ENCODE data around the gene RAD21L1.

The RAD21L1 gene

GRCh38 chr20:1225783-1226654 is at the start of gene RAD21L1:
Gene RAD21L1, plus strand, starts transcription at chr20:1226044. Its CDS starts 2,410 bp downstream, at chr20:1228454.
- peak; percentile 95 for DNase-seq (ENCODE audit: low spot score)

- DNase-seq (ENCODE audit: low spot score): no peak
Observed at GRCh38 chr20:1177680-1178079, 48.2 kb upstream of the RAD21L1 start.

DNA sequence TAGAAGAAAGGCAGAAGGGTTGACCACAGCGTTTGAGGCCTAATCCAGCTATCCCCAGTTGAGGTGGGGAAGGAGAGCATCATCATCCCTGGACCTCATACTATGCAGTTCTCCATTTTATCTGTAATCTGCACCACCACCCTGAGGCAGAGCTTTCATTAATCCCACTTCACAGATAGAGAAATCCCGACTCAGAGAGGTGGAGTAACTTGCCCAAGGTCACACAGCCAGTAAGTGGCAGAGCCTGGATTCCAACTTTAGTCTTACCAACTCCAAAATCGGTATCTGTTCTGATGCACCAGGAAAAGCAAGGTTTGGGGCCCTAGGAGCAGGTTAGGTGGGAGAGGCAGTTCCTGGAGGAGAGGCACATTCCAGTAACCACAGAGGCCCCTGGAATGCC is 47.7 kb upstream of the RAD21L1 start:
- no peak for DNase-seq (ENCODE audit: low spot score)

DNA sequence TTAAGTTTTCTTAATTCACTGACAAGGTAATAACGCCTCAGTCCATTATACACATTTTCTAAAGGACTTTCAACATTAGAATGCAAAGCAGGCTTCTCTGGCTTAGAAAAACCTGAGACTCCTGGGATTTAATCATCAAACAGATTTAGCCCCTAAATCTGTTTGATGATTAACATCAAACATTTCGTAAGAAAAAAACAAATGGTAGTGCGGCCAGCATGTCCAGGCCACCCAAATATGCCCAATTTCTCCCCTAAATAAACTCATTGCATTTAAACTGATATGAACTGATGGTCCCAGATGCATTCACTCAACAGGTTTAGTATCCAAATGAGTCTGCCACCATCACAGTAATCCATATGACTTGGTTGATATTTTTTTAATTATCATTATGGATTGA is 47.2 kb upstream of the RAD21L1 start:
- no peak for DNase-seq (ENCODE audit: low spot score)

- no peak for DNase-seq (ENCODE audit: low spot score)
Observed at GRCh38 chr20:1180949-1181348, 44.9 kb upstream of the RAD21L1 start.

GRCh38 chr20:1182106-1182505 is 43.7 kb upstream of the RAD21L1 start:
- no peak for DNase-seq (ENCODE audit: low spot score)

GRCh38 chr20:1183153-1183552 is 42.7 kb upstream of the RAD21L1 start:
- no peak for DNase-seq (ENCODE audit: low spot score)

DNA sequence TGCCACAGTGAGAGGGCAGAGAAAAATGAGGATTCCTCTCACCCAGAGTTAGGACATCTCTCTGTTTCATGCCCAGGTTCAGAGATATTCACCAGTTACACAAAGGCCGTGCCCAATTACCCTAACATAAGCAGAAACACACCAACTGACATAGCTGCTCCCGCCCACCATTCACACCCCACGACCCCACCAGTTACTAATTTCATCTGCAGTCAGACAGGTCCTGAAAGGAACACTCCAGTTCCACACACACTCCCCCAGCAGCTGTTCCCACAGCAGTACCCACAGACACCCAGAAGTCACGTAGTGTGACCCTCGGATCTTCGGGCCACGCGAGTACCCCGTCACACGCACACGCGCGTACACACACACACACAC is 41.6 kb upstream of the RAD21L1 start:
- DNase-seq (ENCODE audit: low spot score): no peak

DNA sequence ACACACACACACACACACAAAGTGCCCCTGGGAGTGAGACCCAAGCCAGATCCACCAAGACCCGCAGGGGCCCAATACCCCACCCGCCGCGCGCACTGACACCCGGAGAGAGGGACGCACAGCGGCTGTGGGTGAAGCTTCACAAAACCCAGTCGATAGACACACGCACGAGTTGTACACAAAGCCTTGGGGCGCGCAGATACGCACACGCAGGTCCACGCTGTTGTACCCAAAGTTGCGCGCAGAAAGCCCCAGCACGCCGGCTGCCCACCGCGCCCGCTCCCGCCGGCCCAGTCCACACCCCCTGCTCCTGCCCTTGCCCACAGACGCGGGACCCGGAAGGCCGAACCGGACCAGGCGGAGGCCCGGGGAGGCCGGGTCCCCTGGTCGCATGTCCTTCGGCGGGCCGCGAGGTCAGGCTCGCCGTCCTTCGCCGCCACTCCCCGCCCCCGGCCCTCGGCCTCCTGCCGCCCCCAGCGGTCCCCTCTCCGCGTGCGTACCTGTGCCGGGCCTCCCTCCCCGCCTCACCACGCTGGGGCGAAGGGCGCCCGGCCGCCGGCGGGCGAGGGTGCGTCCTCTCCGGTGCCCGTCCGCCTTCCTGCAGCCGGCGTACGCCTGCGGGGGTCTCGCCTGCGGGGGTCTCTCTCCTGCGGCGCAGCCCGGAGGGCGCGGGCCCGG is 41.1 kb upstream of the RAD21L1 start, which contains the start of gene TMEM74B:
Gene TMEM74B (minus strand): TSS at position 344 of the 678 bp plus-strand sequence. CDS start 1,180 bp downstream, outside the sequence.
- peak; percentile 28 for DNase-seq (ENCODE audit: low spot score)

DNA sequence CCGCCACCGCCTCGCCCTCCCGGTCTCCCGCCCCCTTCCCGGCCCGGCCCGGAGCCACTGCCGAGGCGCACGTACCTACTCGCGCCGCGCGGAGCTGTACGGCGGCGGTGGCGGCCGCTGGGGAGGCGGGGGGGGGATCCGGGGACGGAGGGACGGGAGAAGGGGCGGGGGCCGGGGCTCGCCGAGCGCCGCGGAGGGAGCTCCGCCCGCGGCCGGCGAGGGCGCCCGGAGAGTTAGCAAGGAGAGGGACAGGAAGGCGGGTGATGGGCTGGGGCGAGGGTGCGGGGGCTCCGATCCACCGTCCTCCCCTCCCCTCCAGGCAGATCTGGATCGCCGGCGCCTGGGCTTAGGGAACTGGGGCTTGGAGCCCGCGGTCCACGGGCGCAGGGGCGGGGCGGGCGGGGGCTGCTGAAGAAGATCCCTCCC is 40.5 kb upstream of the RAD21L1 start:
- DNase-seq (ENCODE audit: low spot score): peak; percentile 36

DNA sequence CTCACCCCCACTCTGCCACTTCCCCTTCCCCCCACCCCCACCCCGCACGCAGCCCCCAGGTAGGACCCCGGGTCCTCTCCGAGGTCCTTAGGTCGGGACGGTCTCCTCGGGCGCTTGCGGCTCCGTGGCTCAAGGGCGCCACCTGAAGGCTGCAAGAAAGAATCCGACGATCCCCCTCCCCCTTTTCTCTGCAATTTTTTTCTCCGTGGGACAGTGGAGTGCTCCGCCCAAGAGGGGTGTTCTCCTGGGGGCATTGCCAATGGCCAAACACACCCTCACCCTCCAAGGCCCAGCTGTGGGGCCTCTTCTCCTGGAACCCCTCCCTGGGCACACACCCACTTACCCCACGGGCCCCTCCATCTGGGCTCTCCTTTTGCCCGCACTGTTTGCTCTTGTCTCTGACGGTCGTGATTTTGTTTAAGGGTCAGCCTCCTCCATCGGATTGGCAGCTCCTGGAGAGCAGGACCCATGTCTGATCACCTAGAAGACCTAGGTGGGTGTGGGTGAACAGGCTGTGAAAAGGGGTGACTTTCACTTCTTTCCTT is 40.0 kb upstream of the RAD21L1 start:
- DNase-seq (ENCODE audit: low spot score): peak; percentile 59

DNA sequence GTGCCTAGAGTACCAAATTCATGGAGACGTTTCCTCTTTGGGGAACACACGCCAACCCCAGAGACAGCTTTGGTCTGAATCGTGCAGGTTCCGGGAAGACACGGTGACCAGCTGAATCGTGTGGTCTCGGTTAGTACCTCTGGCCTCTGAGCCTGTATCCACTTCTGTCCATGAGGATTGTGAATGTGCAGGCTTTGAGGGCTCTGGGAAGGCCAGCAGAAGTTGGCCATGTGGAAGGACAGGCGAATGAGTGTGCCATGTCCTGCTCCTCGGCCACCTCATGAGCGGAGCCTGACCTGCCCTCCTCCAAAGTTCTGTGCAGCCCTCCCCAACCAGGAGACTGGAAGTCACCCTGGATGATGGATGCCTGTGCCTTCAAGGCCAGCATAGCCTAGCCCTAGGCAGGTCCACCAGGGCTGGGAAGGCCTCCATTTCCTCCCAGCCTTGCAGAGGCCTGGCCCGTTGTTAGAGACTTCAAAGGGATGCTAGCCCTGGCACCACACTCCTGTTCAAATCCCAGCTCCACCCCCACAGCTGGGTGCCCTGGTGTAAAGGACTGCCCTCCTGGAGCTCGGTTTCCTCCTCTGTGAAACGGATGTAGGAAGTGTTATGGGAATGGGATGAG is 39.4 kb upstream of the RAD21L1 start:
- DNase-seq (ENCODE audit: low spot score): no peak

DNA sequence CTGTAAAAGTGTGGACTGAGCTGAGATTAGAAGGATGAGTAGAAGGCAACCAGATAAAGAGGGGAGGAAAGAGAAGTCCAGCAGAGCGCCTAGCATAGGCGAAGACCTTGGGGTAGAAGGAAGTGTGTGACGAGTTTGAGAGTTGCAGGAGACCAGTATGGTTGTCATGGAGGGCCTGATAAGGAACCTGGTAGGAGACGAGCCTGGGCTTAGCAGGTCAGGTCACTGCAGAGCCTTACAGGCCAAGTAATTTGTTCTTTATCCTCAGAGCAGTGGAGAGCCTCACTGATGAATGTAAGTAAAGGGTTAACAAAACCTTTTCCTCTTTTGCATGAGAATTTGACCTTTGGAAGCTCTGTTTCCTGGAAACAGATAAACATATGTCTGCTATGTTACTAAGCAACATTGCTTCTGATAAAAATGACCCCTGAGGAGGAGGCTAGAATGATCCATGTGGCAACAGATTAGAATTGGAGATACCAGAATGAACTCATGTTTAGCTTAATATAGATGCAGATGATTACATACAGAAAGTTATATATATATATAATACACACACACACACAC is 38.2 kb upstream of the RAD21L1 start:
- DNase-seq (ENCODE audit: low spot score): no peak

DNA sequence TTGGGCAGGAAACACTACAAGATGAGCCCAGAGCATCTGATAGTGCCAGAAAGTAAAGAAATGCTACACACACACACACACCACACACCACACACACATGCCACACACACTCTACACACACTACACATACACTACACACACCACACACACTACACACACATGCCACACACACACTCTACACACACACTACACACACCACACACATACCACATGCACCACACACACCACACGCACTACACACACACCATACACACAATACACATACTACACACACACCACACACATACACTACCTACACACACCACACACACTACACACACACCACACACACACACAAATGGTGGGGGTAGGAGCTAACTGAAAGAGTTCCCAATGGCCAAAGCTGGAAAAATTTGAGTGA is 37.5 kb upstream of the RAD21L1 start:
- no peak for DNase-seq (ENCODE audit: low spot score)

DNA sequence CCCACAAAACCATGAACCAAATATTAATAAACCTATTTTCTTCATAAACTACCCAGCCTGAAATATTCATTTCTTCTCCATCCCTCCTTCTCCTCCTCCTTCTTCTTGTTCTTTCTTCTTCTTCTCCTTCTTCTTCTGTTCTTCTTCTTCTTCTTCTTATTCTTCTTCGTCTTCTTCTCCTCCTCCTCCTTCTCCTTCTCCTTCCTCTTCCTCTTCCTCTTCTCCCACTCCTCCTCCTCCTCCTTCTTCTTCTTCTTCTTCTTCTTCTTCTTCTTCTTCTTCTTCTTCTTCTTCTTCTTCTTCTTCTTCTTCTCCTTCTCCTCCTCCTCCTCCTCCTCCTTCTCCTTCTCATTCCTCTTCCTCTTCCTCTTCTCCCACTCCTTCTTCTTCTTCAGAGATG is 36.0 kb upstream of the RAD21L1 start:
- DNase-seq (ENCODE audit: low spot score): no peak

- no peak for DNase-seq (ENCODE audit: low spot score)
Observed at GRCh38 chr20:1190847-1191246, 35.0 kb upstream of the RAD21L1 start.

- DNase-seq (ENCODE audit: low spot score): no peak
Observed at GRCh38 chr20:1191299-1191698, 34.5 kb upstream of the RAD21L1 start.

DNA sequence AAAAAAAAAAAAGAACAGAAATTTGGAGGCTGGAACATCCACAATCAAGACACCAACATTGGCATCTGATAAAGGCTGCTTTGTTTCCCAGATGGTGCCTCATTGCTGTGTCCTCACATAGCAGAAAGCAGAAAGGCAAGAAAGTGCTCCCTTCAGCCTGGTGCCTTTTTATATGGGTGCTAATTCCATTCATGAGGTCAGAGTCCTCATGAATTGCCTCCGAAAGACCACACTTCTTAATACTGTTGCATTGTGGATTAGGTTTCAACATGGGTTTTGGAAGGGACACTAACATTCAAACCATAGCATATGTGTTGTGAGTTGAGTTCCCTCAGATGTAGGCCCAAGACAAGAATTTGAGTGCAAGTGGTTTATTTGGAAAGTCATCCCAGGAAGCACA is 30.6 kb upstream of the RAD21L1 start:
- DNase-seq (ENCODE audit: low spot score): no peak

GRCh38 chr20:1196634-1197033 is 29.2 kb upstream of the RAD21L1 start:
- DNase-seq (ENCODE audit: low spot score): no peak

DNA sequence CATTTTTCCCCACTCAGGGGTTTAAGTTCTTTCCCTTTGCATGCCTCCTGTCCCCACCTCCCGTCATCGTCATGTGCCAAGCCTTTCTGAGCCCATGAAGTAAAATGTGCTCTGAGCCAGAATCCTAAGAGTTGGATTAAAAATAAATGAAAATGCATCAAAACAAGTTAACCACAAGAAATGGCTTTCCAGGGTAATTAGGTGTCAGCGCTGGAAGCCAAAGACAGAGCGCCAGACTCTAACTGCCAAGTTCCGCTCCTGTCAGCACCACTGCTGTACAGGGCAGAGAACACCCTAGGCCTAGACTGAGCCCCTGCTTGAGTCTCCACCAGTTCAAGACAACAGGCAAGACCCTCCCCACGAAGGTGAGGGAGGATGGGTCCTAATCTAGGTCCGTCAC is 28.0 kb upstream of the RAD21L1 start:
- DNase-seq (ENCODE audit: low spot score): no peak

GRCh38 chr20:1198751-1199150 is 27.1 kb upstream of the RAD21L1 start:
- DNase-seq (ENCODE audit: low spot score): no peak

DNA sequence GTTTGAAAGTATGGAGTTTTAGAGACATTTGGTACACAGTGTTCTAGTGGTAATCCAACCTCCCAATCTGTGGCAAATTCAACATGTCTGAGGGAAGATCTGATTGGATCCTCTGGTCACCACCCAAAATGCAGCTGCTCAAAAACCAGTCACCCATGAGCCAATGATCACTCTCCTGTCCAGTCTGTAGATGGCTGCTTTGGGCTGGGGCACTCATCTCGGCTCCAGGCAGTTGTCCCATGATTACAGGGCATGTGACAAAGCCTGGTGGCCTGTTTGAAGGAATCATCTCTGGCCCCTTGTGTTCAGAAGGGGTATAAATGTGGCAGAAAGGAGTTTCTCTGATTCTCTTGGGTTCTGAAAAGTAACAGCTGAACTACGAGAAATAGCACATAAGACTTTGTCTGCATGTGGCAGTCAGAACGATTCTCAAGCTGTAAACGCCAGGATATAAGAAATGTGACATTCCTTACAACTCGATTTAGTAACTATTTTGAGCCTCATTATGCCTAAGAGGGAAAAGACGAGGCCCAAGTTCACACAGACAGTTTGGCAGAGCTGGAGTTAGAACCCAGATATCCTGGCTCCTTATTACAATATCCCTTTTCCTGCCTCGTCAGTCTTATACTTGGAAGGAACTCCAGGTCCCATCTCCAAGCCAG is 26.5 kb upstream of the RAD21L1 start:
- DNase-seq (ENCODE audit: low spot score): no peak

Measured in GM03348 (cell line).